DND-41 (cell line): ENCODE results near the gene UNC5C.

Experiments
- EZH2 ChIP-seq: IDR thresholded peaks from 3 replicates; pipeline ENCODE4 v1.6.1; 2012; ENCODE audit warnings: borderline replicate concordance, low read depth, mild to moderate bottlenecking, moderate library complexity, low read length, inconsistent platforms; ENCODE audit not compliant: severe bottlenecking
- TF ChIP-seq, protein P1 (sequence below): IDR thresholded peaks from 2 replicates; pipeline ENCODE4 v1.5.1; 2012; ENCODE audit warnings: borderline replicate concordance, low read length, moderate library complexity, mild to moderate bottlenecking; ENCODE audit not compliant: poor library complexity, severe bottlenecking; ENCODE audit errors: extremely low read depth

GRCh38 chr4:95531141-95531540 lies 17.6 kb downstream of the UNC5C start:
- TF ChIP-seq, protein P1, sequence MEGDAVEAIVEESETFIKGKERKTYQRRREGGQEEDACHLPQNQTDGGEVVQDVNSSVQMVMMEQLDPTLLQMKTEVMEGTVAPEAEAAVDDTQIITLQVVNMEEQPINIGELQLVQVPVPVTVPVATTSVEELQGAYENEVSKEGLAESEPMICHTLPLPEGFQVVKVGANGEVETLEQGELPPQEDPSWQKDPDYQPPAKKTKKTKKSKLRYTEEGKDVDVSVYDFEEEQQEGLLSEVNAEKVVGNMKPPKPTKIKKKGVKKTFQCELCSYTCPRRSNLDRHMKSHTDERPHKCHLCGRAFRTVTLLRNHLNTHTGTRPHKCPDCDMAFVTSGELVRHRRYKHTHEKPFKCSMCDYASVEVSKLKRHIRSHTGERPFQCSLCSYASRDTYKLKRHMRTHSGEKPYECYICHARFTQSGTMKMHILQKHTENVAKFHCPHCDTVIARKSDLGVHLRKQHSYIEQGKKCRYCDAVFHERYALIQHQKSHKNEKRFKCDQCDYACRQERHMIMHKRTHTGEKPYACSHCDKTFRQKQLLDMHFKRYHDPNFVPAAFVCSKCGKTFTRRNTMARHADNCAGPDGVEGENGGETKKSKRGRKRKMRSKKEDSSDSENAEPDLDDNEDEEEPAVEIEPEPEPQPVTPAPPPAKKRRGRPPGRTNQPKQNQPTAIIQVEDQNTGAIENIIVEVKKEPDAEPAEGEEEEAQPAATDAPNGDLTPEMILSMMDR, result no peak
- TF ChIP-seq EZH2, result no peak
